ENCODE results near the gene TAF13.
"Not testable (repeated sequence)": the region's sequence is repeated elsewhere in the genome, so short reads cannot be mapped to it uniquely, and the experiment has no call there.

TAF13 gene

DNA sequence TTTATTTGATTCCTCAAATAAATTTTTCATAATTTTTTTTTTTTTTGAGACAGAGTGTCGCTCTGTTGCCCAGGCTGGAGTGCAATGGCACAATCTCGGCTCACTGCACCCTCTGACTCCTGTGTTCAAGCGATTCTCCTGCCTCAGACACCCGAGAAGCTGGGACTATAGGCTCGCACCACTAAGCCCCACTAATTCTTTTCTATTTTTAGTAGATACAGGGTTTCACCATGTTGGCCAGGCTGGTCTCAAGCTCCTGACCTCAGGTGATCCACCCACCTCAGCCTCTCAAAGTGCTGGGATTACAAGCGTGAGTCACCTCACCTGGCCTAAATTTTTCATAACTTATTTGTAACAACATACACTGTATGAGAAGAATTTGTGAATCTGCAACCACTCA, 58.1 kb downstream of the TAF13 start:
- not testable (repeated sequence) for H3K36me3 ChIP-seq (ENCODE audit: control insufficient read depth, insufficient read depth, low read length); H3K27ac ChIP-seq (ENCODE audit: low read depth, low read length); H3K9me3 ChIP-seq (ENCODE audit: control insufficient read depth, insufficient read depth, low read length); H3K27me3 ChIP-seq (ENCODE audit: control insufficient read depth, insufficient read depth, low read length); H3K9ac ChIP-seq (ENCODE audit: low read depth, low read length); H3K4me3 ChIP-seq (ENCODE audit: low read depth, low read length); H3K4me1 ChIP-seq (ENCODE audit: control insufficient read depth, insufficient read depth, low read length)

GRCh38 chr1:109017134-109017533, 58.7 kb downstream of the TAF13 start:
- Histone ChIP-seq H3K27me3 (ENCODE audit: control insufficient read depth, insufficient read depth, low read length) (no peaks in the 10 kb centered on the region), H3K9ac (ENCODE audit: low read depth, low read length) (no peak overlapping the region), H3K4me3 (ENCODE audit: low read depth, low read length) (no peak overlapping the region), H3K36me3 (ENCODE audit: control insufficient read depth, insufficient read depth, low read length) (peaks cover 9% of the 10 kb centered on the region), H3K9me3 (ENCODE audit: control insufficient read depth, insufficient read depth, low read length) (no peaks in the 10 kb centered on the region), H3K4me1 (ENCODE audit: control insufficient read depth, insufficient read depth, low read length) (no peaks in the 10 kb centered on the region), H3K27ac (ENCODE audit: low read depth, low read length) (no peak overlapping the region)

All from HUES48 (cell line).